SK-N-SH (cell line): ENCODE results near the gene FMN1. TPM values are rescaled to one million over a fixed set of nuclear protein-coding genes. Genes with fewer than 3 reads are reported as not detected.

ENCODE experiments used
- CHD2 ChIP-seq: fragments of 150-350 bp; IDR thresholded peaks from 2 replicates; pipeline ENCODE4 v1.6.1; 2018; ENCODE audit warnings: low read length; ENCODE audit not compliant: partially characterized antibody
- EP300 ChIP-seq, 2 experiments: IDR thresholded peaks; 2 replicates each; pipeline versions ENCODE4 v1.4.0 to v1.6.1; 2012; ENCODE audit warnings: borderline replicate concordance in 1 of 2, low read depth in 1 of 2, low read length in 1 of 2
- EZH2phosphoT487 ChIP-seq: fragments of 200-600 bp; sonication (generic); IDR thresholded peaks from 2 replicates; pipeline ENCODE4 v1.6.1; 2017; ENCODE audit warnings: low read depth, mixed run types, mild to moderate bottlenecking, antibody characterized with exemption, moderate library complexity, borderline replicate concordance
- FOSL2 ChIP-seq: IDR thresholded peaks from 2 replicates; pipeline ENCODE4 v1.4.0; 2012; ENCODE audit warnings: low read depth, mild to moderate bottlenecking, moderate library complexity, borderline replicate concordance
- FOXJ3 ChIP-seq: sonication (generic); formaldehyde crosslinking; IDR thresholded peaks from 2 replicates; pipeline ENCODE4 v1.5.1; 2020; ENCODE audit warnings: mild to moderate bottlenecking, missing genetic modification reagents
- JUND ChIP-seq: IDR thresholded peaks from 2 replicates; pipeline ENCODE4 v1.4.0; 2012
- MEF2A ChIP-seq: IDR thresholded peaks from 2 replicates; pipeline ENCODE4 v1.4.0; 2012; ENCODE audit warnings: low read depth, borderline replicate concordance
- RAD21 ChIP-seq: IDR thresholded peaks from 2 replicates; pipeline ENCODE4 v1.6.1; 2012; ENCODE audit warnings: mild to moderate bottlenecking, low read length
- RCOR1 ChIP-seq: fragments of 150-350 bp; IDR thresholded peaks from 2 replicates; pipeline ENCODE4 v1.6.1; 2017; ENCODE audit warnings: antibody characterized with exemption, low read length
- RXRA ChIP-seq: IDR thresholded peaks from 2 replicates; pipeline ENCODE4 v1.4.0; 2012; ENCODE audit warnings: low read depth, mild to moderate bottlenecking, borderline replicate concordance
- SMC3 ChIP-seq: IDR thresholded peaks from 2 replicates; pipeline ENCODE4 v1.6.1; 2012; ENCODE audit warnings: low read depth, low read length, improper control_type of control experiment
- TCF12 ChIP-seq: IDR thresholded peaks from 2 replicates; pipeline ENCODE4 v1.4.0; 2012
- polyA plus RNA-seq, 3 experiments: library from polyadenylated mRNA; depleted of rRNA; stranded (reverse); fragments of >200 nt; gene quantifications; 2 replicates each; pipeline ENCODE4 v1.2.3, GENCODE V29; 2012
- TF ChIP-seq, protein P1 (sequence below): fragments of 200-600 bp; sonication (generic); IDR thresholded peaks from 2 replicates; pipeline ENCODE4 v1.6.1; 2017; ENCODE audit warnings: antibody characterized with exemption, mild to moderate bottlenecking, moderate library complexity
- TF ChIP-seq, protein P2 (sequence below): IDR thresholded peaks from 2 replicates; pipeline ENCODE4 v1.4.0; 2012; ENCODE audit warnings: low read depth
- TF ChIP-seq, protein P3 (sequence below): fragments of 150-350 bp; IDR thresholded peaks from 2 replicates; pipeline ENCODE4 v1.6.1; 2016; ENCODE audit warnings: mild to moderate bottlenecking, low read depth, low read length
- TF ChIP-seq, protein P4 (sequence below): IDR thresholded peaks from 2 replicates; pipeline ENCODE4 v1.6.1; 2012; ENCODE audit warnings: mild to moderate bottlenecking, low read depth, low read length, moderate library complexity

The FMN1 gene
- polyA plus RNA-seq, 1 of the 3 experiments (the other 2 are of a cell fraction), result 9.1 TPM

DNA sequence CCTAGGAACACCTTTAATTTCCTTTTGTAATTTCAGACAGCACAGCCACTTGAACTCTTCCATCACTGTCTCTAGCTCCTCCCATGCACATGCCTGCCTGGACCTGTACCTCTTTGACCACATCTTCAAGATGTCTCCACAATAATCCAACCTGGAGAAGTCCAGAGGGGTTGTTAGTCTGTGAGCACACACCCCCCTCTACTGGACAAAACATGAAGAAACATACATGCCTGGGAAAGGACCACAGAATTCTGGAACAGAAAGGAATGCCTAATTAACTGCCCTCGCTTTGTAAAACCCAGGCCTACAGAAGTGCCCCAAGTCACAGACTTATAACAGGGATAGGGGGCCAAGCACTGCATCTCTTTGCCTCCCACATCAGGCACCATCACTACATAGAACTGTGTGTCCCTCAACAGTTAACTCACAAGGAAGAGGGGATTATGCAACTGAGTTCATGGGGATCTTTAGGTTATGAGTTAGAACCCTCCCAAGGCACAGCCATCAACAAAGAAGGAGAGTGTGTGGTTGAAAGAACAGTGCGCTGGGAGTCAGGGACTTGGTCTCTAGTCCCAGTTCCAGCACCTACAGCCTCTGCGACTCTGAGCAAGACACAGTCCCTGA lies 61.7 kb downstream of the FMN1 start (continued):
- TF ChIP-seq, protein P1, sequence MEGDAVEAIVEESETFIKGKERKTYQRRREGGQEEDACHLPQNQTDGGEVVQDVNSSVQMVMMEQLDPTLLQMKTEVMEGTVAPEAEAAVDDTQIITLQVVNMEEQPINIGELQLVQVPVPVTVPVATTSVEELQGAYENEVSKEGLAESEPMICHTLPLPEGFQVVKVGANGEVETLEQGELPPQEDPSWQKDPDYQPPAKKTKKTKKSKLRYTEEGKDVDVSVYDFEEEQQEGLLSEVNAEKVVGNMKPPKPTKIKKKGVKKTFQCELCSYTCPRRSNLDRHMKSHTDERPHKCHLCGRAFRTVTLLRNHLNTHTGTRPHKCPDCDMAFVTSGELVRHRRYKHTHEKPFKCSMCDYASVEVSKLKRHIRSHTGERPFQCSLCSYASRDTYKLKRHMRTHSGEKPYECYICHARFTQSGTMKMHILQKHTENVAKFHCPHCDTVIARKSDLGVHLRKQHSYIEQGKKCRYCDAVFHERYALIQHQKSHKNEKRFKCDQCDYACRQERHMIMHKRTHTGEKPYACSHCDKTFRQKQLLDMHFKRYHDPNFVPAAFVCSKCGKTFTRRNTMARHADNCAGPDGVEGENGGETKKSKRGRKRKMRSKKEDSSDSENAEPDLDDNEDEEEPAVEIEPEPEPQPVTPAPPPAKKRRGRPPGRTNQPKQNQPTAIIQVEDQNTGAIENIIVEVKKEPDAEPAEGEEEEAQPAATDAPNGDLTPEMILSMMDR, result peak; percentile 85
- TF ChIP-seq TCF12, result no peak
- no peak for TF ChIP-seq FOSL2
- TF ChIP-seq CHD2, result no peak
- no peak for TF ChIP-seq FOXJ3 (CRISPR knock-in tag)
- TF ChIP-seq RAD21, result peak; percentile 92
- TF ChIP-seq RXRA, result no peak
- no peak for TF ChIP-seq MEF2A
- TF ChIP-seq, protein P2, sequence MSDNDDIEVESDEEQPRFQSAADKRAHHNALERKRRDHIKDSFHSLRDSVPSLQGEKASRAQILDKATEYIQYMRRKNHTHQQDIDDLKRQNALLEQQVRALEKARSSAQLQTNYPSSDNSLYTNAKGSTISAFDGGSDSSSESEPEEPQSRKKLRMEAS, result no peak
- no peak for TF ChIP-seq RCOR1
- TF ChIP-seq SMC3, result peak; percentile 85
- no peak for TF ChIP-seq EZH2phosphoT487
- no peak for TF ChIP-seq JUND
- TF ChIP-seq, protein P3, sequence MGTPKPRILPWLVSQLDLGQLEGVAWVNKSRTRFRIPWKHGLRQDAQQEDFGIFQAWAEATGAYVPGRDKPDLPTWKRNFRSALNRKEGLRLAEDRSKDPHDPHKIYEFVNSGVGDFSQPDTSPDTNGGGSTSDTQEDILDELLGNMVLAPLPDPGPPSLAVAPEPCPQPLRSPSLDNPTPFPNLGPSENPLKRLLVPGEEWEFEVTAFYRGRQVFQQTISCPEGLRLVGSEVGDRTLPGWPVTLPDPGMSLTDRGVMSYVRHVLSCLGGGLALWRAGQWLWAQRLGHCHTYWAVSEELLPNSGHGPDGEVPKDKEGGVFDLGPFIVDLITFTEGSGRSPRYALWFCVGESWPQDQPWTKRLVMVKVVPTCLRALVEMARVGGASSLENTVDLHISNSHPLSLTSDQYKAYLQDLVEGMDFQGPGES, result no peak
- TF ChIP-seq EP300 (IDR thresholded peaks at IDR 0.05; ENCODE audit: borderline replicate concordance in 1 of 2, low read depth in 1 of 2, low read length in 1 of 2), result no peak
- TF ChIP-seq, protein P4, sequence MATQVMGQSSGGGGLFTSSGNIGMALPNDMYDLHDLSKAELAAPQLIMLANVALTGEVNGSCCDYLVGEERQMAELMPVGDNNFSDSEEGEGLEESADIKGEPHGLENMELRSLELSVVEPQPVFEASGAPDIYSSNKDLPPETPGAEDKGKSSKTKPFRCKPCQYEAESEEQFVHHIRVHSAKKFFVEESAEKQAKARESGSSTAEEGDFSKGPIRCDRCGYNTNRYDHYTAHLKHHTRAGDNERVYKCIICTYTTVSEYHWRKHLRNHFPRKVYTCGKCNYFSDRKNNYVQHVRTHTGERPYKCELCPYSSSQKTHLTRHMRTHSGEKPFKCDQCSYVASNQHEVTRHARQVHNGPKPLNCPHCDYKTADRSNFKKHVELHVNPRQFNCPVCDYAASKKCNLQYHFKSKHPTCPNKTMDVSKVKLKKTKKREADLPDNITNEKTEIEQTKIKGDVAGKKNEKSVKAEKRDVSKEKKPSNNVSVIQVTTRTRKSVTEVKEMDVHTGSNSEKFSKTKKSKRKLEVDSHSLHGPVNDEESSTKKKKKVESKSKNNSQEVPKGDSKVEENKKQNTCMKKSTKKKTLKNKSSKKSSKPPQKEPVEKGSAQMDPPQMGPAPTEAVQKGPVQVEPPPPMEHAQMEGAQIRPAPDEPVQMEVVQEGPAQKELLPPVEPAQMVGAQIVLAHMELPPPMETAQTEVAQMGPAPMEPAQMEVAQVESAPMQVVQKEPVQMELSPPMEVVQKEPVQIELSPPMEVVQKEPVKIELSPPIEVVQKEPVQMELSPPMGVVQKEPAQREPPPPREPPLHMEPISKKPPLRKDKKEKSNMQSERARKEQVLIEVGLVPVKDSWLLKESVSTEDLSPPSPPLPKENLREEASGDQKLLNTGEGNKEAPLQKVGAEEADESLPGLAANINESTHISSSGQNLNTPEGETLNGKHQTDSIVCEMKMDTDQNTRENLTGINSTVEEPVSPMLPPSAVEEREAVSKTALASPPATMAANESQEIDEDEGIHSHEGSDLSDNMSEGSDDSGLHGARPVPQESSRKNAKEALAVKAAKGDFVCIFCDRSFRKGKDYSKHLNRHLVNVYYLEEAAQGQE, result no peak
